GM18505 (cell line): ENCODE measurements around the gene ACYP2.
"Not testable (repeated sequence)": the region's sequence is repeated elsewhere in the genome, so short reads cannot be mapped to it uniquely, and the experiment has no call there.

Source experiments
- ATAC-seq: cut with Tn5 transposase; IDR thresholded peaks from one replicate; pipeline ENCODE4 v1.9.1; 2021; ENCODE audit not compliant: unreplicated experiment
- POLR2A ChIP-seq: IDR thresholded peaks from 4 replicates; pipeline ENCODE4 v1.6.1; 2011; ENCODE audit warnings: borderline replicate concordance; ENCODE audit not compliant: insufficient read depth, insufficient read length; ENCODE audit errors: extremely low read depth

Gene ACYP2

DNA sequence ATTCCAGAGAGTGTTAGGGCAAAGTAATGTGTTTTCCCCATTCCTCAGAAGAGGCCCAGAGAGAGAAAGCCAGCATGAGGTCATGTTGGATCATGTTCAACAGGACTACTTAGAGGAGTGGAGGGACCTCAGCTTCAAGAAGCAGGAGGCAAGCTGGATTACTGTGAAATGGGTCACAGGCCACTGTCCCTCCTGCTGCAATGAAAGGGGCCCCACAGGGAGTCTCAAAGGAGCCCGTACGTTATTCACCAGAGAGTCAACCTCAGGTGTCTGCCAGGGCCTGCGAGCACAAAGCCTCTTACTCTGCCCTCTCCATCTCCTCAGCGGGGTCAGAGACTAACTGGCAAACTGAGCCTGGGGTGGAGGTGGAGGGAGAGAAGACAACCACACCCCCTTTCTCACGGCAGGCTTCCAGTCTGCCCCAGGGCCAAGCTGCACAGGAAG, 27.2 kb upstream of the ACYP2 start:
- TF ChIP-seq POLR2A = no peak
- ATAC-seq = no peak

DNA sequence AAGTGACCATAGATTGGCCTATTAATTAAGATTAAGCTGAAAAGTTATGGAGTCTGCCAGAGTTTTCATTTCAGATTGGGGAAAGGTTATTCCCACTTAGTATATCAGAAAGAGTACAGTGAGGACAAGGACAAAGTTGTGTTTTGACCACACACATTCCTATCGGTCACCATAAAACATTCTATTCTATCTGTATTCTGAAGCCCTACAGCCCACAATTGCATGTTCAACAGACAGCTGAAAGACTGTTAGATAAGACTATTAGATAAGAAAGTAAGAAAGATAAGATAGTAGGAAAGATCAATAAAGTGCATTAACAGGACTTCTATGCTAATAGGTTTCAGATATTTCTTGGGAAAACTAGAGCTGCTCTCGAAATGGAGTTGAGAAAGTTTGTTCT, 26.7 kb upstream of the ACYP2 start:
- TF ChIP-seq POLR2A = no peak
- no peak for ATAC-seq

DNA sequence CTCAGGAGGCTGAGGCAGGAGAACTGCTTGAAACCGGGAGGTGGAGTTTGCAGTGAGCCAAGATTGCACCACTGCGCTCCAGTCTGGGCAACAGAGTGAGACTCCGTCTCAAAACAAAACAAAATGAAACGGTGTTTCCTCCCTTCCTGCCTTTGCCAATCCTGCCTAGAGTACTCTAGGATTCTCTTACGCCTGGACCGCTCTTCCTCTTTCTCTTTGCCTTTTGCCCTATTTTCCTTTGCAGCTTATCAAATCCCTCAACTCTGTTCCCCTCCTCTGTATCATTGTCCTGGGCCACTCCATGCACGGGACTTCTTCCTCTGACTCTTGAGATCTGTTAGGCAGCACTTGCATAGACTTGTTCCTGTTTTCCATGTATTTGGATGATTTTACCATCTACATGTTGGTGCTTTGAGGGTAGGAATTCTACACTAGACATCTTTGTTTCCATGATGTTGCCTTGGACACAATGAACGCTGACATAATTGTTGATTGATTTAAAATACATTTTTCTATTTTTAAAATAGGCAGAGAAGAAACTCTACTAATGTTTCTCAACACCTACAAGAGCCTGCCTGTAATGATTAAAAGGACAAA, 24.8 kb upstream of the ACYP2 start:
- no peak for ATAC-seq
- no peak for TF ChIP-seq POLR2A

DNA sequence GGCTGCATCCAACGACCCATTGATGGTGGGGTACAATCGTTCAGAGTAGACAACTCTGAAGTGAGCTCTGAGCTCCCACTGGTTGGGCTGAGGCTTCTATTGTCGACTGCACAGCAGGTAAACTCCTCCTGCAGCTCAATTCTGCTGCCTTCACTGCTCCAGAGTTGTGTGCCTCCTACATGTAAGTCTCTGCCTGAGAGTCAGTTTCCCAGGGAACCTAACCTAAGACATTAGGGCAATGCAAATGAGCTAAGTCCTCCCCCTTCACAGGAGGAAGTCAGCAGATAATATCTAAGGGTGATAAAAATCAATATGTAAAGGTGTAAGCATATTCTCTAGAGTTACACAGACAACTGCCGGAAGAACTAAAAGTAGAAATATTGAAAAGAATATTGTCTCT, 22.5 kb upstream of the ACYP2 start:
- no peak for TF ChIP-seq POLR2A
- peak; percentile 57 for ATAC-seq

DNA sequence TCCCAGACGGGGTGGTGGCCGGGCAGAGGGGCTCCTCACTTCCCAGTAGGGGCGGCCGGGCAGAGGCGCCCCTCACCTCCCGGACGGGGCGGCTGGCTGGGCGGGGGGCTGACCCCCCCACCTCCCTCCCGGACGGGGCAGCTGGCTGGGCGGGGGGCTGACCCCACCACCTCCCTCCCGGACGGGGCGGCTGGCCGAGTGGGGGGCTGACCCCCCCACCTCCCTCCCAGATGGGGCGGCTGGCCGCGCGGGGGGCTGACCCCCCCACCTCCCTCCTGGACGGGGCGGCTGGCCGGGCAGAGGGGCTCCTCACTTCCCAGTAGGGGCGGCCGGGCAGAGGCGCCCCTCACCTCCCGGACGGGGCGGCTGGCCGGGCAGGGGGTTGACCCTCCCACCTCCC, 20.0 kb upstream of the ACYP2 start:
- not testable (repeated sequence) for ATAC-seq

DNA sequence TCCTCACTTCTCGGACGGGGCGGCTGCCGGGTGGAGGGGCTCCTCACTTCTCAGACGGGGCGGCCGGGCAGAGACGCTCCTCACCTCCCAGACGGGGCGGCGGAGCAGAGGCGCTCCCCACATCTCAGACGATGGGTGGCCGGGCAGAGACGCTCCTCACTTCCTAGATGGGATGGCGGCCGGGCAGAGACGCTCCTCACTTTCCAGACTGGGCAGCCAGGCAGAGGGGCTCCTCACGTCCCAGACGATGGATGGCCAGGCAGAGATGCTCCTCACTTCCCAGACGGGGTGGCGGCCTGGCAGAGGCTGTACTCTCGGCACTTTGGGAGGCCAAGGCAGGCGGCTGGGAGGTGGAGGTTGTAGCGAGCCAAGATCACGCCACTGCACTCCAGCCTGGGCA, 19.3 kb upstream of the ACYP2 start:
- not testable (repeated sequence) for ATAC-seq

DNA sequence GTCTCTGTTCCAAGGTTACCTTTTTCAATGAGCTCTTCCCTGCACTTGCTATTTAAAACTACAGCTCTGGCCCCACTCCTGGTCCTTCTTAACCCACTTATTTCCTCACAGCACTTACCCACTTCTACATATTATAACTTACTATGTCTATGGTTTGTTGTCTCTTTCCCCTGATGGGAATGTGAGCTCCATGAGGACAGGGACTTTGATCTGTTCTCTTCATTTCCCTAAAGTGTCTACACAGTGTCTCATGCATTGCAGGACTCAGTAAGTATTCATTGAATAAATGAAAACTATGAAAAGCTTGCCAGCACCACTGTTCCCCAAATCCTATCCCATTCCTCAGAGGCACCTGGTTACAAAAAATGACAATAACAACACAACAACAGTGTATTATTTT, 18.3 kb upstream of the ACYP2 start:
- no peak for ATAC-seq
- no peak for TF ChIP-seq POLR2A

DNA sequence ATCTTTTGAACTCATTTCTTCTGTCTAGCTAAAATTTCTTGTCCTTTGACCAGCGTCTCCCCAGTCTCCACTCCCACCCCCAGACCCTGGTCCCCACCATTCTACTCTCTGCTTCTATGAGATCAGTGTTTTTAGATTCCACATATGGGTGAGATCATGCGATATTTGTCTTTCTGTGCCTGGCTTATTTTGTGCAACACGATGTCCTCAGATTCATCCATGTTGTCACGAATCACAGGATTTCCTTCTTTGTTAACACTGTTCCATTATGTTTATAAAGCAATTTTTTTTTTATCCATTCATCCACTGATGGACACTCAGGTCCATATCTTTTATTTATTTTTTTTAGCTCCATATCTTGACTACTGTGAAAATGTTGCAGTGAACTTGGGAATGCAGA, 16.0 kb upstream of the ACYP2 start:
- ATAC-seq = no peak
- TF ChIP-seq POLR2A = no peak

DNA sequence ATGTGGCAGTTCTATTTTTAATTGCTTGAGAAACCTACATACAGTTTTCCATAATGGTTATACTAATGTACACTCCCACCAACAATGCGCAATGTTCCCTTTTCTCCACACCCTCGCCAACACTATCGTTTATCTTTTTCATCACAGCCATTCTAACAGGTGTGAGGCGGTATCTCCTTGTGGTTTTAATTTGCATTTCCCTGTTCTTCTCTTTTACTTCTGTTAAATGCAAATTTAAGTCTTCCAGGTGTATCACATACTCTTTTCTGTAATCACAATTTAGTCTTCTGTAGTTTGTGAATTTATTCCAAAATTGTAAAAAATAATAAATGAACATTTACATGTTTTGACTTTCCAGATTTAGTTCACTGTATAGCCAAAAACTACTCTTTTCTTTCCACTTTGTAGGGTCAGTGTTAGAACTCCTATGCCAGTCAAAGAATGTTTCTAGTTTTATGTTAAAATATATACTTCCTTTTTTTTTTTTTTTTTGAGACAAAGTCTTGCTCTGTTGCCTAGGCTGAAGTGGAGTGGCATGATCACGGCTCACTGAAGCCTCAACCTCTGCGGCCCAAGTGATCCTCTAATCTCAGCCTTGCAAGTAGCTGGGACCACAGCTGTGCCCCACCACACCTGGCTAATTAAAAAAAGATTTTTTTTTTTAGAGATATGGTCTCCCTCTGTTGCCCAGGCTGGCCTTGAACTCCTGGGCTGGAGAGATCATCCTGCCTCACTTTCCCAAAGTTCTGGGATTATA, 15.4 kb upstream of the ACYP2 start:
- ATAC-seq = peak; percentile 77
- no peak for TF ChIP-seq POLR2A

DNA sequence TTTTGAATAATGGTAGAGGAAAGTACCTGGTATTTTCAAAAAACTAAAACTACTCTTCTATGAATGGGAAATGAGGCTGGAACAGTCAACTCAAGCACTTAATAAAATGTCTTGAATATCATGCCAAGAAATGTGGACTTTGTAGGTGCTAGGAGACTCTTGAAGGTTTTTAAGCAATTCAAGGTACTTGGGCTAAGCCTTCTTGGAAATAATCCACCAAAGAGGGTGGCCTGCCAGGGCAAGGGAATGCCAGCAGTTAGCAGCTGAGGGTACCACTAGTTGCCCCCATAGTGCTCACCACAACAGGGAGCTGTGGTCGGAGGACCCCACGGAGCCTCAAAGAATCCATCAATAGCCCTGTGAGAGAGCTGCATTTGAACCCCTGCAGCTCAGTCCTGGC, 14.6 kb upstream of the ACYP2 start:
- no peak for ATAC-seq
- TF ChIP-seq POLR2A = no peak

DNA sequence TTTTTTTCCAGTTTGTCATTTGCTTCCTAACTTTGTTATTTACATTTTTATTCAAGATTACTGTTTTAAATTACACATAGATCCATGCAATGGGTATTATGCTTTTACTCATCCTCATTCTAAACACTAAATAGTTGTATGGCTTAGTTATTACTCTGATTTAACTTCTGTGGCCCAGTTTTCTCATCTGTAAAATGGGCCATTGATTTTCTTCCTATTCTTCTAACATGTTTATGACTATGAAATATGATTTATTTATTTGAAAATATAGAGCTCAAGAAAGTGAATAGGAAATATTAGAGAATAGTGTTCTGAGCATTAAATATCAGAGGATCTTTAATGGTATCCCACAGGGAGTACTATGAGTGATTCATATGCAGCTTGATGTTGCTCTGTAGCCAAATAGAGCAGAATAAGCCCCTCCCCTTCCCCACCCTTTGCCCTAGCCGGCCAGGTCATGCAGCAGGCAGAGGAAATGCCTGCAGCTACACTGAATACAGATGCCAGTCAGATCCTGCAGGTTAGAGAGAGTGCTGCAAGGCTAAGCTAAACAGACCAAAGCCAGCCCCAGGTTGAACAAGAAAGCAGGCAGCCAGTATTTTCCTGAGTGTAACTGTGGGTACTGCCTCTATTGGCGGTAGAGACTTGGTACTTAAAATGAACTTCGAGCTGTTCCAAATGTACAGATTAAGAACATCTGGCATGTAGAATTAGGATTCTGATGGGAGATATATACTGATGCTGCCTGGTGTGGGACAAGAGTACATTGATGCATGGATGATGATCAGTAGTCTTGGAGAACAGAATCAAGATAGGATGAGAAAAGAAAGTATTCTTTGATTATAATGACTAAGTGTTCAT, 11.7 kb upstream of the ACYP2 start:
- TF ChIP-seq POLR2A = no peak
- ATAC-seq = peak; percentile 61

DNA sequence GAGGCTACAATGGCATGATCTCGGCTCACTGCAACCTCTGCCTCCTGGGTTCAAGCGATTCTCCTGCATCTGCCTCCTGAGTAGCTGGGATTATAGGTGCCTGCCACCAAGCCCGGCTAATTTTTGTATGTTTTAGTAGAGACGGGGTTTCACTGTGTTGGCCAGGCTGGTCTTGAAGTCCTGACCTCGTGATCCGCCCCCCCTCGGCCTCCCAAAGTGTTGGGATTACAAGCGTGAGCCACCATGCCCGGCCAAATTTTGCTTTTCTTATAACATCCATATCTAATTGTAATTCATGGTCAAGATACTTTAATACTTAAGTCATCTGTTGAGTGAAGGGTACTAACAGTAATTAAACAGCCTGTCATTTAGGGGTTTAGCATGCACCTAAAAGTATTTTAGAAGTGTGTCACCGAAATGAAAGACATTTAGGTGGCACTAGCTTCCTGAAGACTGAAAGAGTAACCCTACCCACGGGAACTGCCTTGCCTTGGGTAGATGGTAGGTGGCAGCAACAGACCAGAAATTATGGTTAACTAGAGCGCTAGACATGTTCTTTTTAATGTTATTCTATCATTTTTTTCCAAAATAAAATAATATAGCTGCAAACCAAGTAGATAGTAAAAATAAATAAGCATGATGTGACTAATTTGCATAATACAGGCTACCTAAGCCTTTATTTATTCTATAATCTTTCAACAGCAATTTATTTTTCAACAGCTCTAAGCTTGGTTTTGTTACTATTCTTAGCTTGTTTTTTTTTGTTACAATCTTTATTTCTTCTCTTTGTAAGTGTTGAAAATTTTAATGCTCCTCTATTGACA, 8.6 kb upstream of the ACYP2 start:
- no peak for TF ChIP-seq POLR2A
- no peak for ATAC-seq

DNA sequence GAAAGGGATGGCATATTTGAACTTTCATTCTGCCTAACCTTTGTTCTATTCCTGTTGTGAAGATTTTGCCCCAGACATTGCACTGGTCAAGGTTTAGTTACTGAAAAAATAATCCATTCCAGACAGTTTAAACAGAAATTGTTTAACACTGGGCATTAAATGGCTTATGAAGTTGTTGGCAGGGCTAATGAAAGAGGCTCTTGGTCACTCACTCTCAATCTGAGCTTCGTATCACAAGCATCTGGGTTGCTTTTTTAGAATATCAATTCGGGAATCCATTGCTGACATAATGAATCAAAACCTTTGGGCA, 8.0 kb upstream of the ACYP2 start:
- TF ChIP-seq POLR2A = no peak
- ATAC-seq = no peak

DNA sequence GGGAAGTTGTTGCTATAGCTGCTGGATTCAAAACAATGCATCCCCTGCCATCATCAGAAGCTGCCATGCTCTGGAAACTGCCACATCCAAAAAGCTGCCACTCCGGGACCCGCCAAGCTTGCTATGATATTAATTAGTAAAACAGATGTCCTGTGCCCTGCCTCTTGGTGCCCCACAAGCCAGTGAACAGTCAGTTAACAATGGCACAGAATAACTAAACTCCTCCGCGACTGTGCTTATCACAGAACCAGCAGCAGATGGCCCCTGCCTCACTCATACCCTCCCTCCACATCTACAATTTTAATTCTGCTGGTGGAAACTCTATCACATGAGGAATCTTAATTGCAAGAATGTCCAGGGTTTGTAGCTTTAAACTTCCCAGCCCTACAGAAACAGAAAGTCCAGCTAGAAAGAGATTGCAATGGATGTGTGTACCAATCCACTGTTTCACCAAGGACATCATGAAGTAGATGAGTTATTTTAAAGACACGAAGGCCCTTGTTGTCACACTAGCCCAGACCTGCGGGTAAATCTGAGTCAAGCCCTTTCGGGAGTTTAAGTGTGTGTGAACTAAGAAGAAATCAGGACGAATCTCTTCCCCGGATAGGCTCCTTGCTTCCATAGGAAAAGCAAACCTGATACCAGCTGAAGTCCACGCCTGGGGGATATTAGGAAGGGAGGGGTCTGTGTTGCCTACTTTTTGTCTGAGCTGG, 7.4 kb upstream of the ACYP2 start:
- no peak for ATAC-seq
- no peak for TF ChIP-seq POLR2A
